GM18526 (cell line): ENCODE measurements around the gene DYNLT1.

ENCODE experiments used
- POLR2A ChIP-seq: IDR thresholded peaks from 3 replicates; pipeline ENCODE4 v1.6.1; 2011; ENCODE audit not compliant: insufficient read length; ENCODE audit errors: extremely low read depth

DYNLT1 gene

GRCh38 chr6:158630938-158631616 lies 13.5 kb downstream of the DYNLT1 start:
- TF ChIP-seq POLR2A: no peak

- no peak for TF ChIP-seq POLR2A
Measured at GRCh38 chr6:158629367-158630221, 14.9 kb downstream of the DYNLT1 start.

- TF ChIP-seq POLR2A: no peak
Measured at GRCh38 chr6:158628542-158628941, 16.0 kb downstream of the DYNLT1 start.

- no peak for TF ChIP-seq POLR2A
Measured at GRCh38 chr6:158627940-158628211, 16.7 kb downstream of the DYNLT1 start.

GRCh38 chr6:158627168-158627939 lies 17.2 kb downstream of the DYNLT1 start:
- no peak for TF ChIP-seq POLR2A

GRCh38 chr6:158626360-158627167 lies 18.0 kb downstream of the DYNLT1 start:
- no peak for TF ChIP-seq POLR2A

GRCh38 chr6:158625881-158626305 lies 18.6 kb downstream of the DYNLT1 start:
- no peak for TF ChIP-seq POLR2A

- TF ChIP-seq POLR2A: no peak
Measured at GRCh38 chr6:158624684-158625682, 19.6 kb downstream of the DYNLT1 start.

- TF ChIP-seq POLR2A: no peak
Measured at GRCh38 chr6:158622545-158623190, 21.9 kb downstream of the DYNLT1 start.

- no peak for TF ChIP-seq POLR2A
Measured at GRCh38 chr6:158621694-158622544, 22.6 kb downstream of the DYNLT1 start.

- TF ChIP-seq POLR2A: no peak
Measured at GRCh38 chr6:158620963-158621693, 23.4 kb downstream of the DYNLT1 start.
